Amygdala (tissue), 56 donors: ENCODE measurements around the gene COLEC12.
A peak's percentile ranks its signal among the peaks of the same experiment; 100 is the strongest.
"Not testable (repeated sequence)": the region's sequence is repeated elsewhere in the genome, so short reads cannot be mapped to it uniquely, and the experiment has no call there.

Experiments
- DNase-seq, 56 donors: peaks; one replicate each; lab custom pipeline; 2025; lab: John Stamatoyannopoulos, UW

COLEC12 gene

GRCh38 chr18:297936-298335, 202.6 kb downstream of the COLEC12 start:
- no peak for DNase-seq

GRCh38 chr18:295756-296490, 204.6 kb downstream of the COLEC12 start:
- no peak for DNase-seq

- no peak for DNase-seq
Observed at GRCh38 chr18:294566-294965, 205.9 kb downstream of the COLEC12 start.

GRCh38 chr18:293536-293935, 207.0 kb downstream of the COLEC12 start:
- DNase-seq = no peak

DNA sequence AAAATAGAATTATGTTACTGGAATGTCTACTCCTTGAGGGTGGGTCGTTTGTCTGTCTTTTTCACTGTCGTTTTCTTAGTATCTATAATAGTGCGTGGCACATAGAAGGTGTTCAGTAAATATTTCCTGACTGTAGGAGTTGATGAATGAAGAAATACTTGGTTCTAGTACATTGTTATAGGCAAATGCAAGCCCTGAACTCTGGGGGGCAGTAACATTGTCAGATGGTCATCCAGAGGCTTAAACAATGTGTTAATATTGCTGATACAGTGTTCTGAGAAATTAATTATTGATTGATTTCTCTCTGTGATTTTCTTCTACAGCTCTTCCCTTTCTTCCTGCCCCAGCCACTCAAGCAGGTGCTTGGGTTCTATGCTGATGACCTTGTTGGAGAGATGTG, 208.2 kb downstream of the COLEC12 start:
- no peak for DNase-seq

GRCh38 chr18:289970-290369, 210.5 kb downstream of the COLEC12 start:
- DNase-seq = not testable (repeated sequence)

- DNase-seq = no peak
Observed at GRCh38 chr18:289026-289425, 211.5 kb downstream of the COLEC12 start.

DNA sequence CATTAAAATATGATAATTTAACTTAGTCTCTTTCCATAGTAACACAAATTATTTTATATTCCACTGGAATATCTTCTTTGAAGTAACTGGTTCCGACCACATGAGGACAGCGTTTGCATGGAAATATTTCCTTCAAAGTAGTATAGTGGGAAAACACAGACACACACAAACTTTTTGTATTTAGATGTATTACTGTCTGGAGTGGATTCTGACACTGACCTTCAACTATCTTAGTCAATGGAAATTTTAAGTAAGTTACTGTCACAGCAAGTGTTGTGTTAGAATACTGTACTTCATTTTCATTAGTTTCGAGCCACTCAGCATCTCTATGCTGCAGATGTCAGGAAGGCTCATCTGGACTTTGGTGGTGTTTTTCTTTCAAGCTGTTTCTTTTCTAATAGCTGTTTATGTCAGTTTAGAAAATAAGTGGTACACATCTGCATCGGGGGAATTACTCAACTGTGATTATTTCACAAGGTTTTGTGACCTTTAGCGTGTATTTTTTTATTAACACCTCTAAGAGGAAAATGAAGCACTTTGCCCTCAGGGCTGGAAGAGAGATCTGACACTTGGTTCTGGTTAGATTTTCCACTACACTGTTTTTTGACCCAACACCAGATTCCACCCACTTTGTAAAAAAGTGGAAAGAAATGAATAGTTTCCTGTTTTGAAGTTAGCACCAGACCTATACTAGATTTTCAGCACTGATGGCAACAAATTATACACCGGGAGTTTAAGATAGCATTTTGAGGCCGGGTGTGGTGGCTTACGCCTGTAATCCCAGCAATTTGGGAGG, 213.8 kb downstream of the COLEC12 start:
- peak in 3 of 56 donors; percentile 2 to 48 (median 11) for DNase-seq

- no peak for DNase-seq
Observed at GRCh38 chr18:285817-286216, 214.7 kb downstream of the COLEC12 start.

- peak in 3 of 56 donors; percentile 3 to 12 (median 10) for DNase-seq
Observed at GRCh38 chr18:275486-275885, 225.0 kb downstream of the COLEC12 start.

DNA sequence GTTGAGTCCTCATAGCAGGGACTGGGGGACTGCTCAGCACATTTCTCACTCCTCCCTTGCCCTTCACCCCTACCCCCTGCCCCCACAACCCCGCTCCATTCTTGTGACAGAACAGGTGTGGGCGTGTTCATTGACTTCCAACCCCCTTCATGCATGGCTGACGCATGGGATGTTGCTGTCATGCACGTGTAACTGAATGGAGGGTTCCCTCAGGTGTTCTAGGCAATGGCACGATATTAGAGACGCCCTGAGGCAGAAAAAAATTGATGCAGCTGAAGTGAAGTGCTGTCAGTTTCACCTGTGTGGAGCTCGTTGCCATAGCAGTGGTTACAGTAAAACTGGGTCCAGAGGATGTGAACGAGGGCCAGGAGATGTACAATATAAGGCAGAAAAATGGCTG, 226.2 kb downstream of the COLEC12 start:
- DNase-seq = no peak

DNA sequence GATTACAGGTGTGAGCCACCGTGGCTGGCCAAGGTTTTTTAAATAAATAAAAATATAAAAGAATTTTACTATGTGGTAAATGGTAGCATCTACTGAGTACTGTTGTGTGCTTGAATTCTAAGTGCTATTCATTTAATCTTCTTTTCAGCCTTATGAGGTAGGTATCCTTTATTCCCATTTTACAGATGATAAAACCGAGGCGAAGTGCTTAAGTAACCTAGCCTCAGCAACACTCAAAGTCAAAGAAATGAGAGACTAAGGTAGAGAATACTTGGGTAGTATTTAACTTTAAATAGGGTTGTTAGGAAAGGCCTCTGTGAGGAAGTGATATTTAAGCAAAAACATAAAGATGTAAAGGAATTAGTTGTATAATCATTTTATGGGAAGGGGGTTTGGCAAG, 227.0 kb downstream of the COLEC12 start:
- DNase-seq = no peak

DNA sequence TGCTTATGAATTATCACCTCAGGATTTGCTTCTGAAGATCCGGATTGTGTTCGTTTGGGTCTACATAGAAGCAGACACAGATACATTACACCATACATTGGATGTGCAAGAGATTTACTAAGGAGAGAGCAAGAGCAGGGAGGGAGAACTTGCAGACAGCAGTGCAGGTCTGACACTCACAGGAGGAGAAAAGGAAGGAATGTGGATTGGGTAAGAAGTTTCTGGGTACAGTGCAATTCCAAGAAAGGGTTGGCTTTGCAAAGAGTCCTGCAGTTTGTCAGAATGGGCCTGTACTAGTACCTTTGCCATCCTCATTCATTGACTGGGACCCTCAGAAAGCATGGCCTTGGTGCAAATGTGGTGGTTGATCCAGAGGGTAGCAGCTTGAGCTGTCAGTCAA, 227.9 kb downstream of the COLEC12 start:
- DNase-seq = no peak

GRCh38 chr18:269480-270095, 230.9 kb downstream of the COLEC12 start:
- DNase-seq = no peak

- DNase-seq = peak; percentile 34 to 94 (median 84)
Observed at GRCh38 chr18:267688-268552, 232.6 kb downstream of the COLEC12 start, which contains the start of gene THOC1. Gene THOC1 (minus strand): TSS chr18:268047. CDS start chr18:268019, 28 bp downstream.

DNA sequence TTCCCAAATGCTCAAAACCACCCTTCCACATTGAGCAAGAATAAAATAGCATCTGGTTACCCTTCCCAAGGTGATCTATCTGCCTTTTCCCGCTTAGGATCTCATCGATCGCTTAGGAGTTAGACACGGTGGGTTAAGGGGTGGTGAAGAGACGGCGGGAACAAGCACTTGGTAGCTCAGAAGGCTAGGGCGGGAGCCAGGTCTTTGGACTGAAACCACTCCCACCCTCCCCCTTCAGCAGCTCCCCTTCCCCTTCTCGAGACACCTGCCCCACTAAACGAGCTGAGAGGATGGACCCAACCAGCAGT, 233.2 kb downstream of the COLEC12 start:
- DNase-seq = peak in 1 of 56 donors; percentile 43
